ENCODE measurements around the gene ZNF444.

DNA sequence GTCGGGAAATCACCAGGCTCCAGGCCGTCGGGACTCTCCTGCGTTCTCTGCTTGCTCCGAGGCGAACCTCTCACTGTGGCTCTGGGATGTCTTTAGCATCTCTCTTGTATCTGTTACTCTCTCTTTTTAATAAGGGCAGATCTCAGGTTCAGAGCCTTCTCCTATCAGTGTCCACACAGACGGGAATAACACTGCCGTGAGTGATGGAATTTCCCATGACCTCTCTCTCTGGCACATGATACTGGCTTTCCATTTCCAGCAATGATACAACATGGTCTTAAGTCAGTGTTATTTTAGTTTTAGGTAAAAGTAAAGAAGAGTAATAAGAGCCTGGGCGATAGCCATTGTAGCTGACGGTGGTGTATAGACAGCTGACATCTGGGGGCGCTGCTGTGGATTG, 9.3 kb downstream of the ZNF444 start:
- TF ChIP-seq, protein P1, sequence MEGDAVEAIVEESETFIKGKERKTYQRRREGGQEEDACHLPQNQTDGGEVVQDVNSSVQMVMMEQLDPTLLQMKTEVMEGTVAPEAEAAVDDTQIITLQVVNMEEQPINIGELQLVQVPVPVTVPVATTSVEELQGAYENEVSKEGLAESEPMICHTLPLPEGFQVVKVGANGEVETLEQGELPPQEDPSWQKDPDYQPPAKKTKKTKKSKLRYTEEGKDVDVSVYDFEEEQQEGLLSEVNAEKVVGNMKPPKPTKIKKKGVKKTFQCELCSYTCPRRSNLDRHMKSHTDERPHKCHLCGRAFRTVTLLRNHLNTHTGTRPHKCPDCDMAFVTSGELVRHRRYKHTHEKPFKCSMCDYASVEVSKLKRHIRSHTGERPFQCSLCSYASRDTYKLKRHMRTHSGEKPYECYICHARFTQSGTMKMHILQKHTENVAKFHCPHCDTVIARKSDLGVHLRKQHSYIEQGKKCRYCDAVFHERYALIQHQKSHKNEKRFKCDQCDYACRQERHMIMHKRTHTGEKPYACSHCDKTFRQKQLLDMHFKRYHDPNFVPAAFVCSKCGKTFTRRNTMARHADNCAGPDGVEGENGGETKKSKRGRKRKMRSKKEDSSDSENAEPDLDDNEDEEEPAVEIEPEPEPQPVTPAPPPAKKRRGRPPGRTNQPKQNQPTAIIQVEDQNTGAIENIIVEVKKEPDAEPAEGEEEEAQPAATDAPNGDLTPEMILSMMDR (conservative IDR thresholded peaks at IDR 0.05; ENCODE audit: low read length): no peak
- TF ChIP-seq EZH2phosphoT487 (IDR thresholded peaks at IDR 0.05; ENCODE audit: borderline replicate concordance): no peak
